Measurements from ENCODE around the gene AAK1. TPM values are rescaled to one million over a fixed set of nuclear protein-coding genes. Genes with fewer than 3 reads are reported as not detected.
A peak's percentile ranks its signal among the peaks of the same experiment; 100 is the strongest.

The AAK1 gene
- total RNA-seq, 1 experiment from 2014 or later: 46.8 TPM

DNA sequence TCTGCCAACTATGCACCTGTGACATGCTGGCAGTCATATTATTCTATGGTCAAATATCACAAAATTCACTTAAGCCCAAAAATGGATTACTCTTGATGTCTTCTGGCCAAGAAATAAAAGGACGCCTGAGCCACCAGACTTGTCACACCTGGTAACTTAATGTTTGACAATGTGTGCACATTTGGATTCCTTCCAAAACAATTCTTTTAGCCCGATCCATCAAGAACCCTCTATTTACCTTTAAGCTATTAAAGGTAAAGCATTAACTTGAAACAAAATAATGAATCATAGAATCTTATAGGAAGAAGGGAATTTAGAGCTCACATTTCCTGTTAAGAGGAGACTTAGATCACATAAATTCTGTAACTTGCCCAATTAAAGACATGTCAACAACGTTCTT, 159.8 kb downstream of the AAK1 start:
- intact Hi-C loops (cut with micrococcal nuclease): loop anchor here (5.0 to 10.0 kb wide), 2 partner anchors 41 to 99 kb away; partner anchors contain the start of gene GFPT1
- DNase-seq: peak; percentile 64

DNA sequence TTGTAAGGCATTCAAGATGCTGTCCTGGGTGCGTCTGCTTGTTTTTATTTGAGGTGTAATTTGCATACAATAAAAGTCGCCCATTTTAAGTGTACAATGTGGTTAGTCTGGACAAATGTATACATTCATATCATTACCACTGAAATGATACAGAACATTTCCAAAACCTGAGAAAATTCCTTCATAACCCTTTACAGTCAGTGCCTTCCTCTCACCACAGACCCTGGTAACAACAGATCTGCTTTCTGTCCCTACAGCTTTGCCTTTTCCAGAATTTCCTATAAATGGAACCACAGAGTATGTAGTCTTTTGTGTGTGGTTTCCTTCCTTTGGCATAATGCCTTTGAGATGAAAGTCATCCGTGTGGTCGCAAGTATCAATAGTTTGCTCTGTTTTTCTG, 160.5 kb downstream of the AAK1 start:
- peak; percentile 47; the same call in 1 of the 2 replicates for ATAC-seq
- Histone ChIP-seq H3F3A (ENCODE audit: low read length, unreplicated experiment) (no peaks in the 10 kb centered on the region), H3K9ac (ENCODE audit: low read length) (no peak overlapping the region), H2AFZ (ENCODE audit: low read length) (no peak overlapping the region), H4K20me1 (ENCODE audit: low read length) (no peaks in the 10 kb centered on the region), H3K4me3 (ENCODE audit: low read length) (no peak overlapping the region), H3K36me3 (ENCODE audit: low read depth, low read length) (no peaks in the 10 kb centered on the region), H3K9me2 (replicated peaks; ENCODE audit: low read length) (no peaks in the 10 kb centered on the region), H3K4me1 (ENCODE audit: insufficient read depth, low read length) (peaks cover 18% of the 10 kb centered on the region), H3K27ac (ENCODE audit: low read length) (peak overlapping the region; percentile 8; the same call in 1 of the 2 replicates), H3K9me3 (ENCODE audit: low read length) (no peaks in the 10 kb centered on the region), H3K27me3 (ENCODE audit: low read length) (no peaks in the 10 kb centered on the region), H3K79me2 (ENCODE audit: low read length) (no peaks in the 10 kb centered on the region), H3K4me2 (ENCODE audit: low read length) (peak overlapping the region; percentile 44; the same call in 1 of the 2 replicates)
- intact Hi-C loops (cut with micrococcal nuclease): loop anchor here (5.0 to 10.0 kb wide), 2 partner anchors 41 to 98 kb away; partner anchors contain the start of gene GFPT1
- ChIA-PET CTCF (interaction anchor here (0.6 kb wide), 1 partner anchor 110 kb away, joined by 4 read pairs; no protein-coding TSS in a partner anchor), POLR2A (ENCODE audit: unreplicated experiment) (no interaction called here)
- no TSS peak for BruUV-seq (replicated peaks)
- TF ChIP-seq, protein P1, sequence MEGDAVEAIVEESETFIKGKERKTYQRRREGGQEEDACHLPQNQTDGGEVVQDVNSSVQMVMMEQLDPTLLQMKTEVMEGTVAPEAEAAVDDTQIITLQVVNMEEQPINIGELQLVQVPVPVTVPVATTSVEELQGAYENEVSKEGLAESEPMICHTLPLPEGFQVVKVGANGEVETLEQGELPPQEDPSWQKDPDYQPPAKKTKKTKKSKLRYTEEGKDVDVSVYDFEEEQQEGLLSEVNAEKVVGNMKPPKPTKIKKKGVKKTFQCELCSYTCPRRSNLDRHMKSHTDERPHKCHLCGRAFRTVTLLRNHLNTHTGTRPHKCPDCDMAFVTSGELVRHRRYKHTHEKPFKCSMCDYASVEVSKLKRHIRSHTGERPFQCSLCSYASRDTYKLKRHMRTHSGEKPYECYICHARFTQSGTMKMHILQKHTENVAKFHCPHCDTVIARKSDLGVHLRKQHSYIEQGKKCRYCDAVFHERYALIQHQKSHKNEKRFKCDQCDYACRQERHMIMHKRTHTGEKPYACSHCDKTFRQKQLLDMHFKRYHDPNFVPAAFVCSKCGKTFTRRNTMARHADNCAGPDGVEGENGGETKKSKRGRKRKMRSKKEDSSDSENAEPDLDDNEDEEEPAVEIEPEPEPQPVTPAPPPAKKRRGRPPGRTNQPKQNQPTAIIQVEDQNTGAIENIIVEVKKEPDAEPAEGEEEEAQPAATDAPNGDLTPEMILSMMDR (conservative IDR thresholded peaks at IDR 0.05; ENCODE audit: low read depth, low read length): no peak
- TF ChIP-seq EZH2phosphoT487 (IDR thresholded peaks at IDR 0.05; ENCODE audit: borderline replicate concordance, low read length): no peak
- TF ChIP-seq EZH2 (IDR thresholded peaks at IDR 0.05; ENCODE audit: low read length, unreplicated experiment): no peak
- peak; percentile 41 for DNase-seq

More for the DNA sequence above, 159.8 kb downstream of the AAK1 start:
- Histone ChIP-seq H3K79me2 (ENCODE audit: low read length) (no peaks in the 10 kb centered on the region), H3K9me3 (ENCODE audit: low read length) (no peaks in the 10 kb centered on the region), H3K4me1 (ENCODE audit: insufficient read depth, low read length) (peaks cover 18% of the 10 kb centered on the region), H3K9ac (ENCODE audit: low read length) (no peak overlapping the region), H3F3A (ENCODE audit: low read length, unreplicated experiment) (no peaks in the 10 kb centered on the region), H3K4me2 (ENCODE audit: low read length) (peak overlapping the region; percentile 44), H3K4me3 (ENCODE audit: low read length) (no peak overlapping the region), H3K36me3 (ENCODE audit: low read depth, low read length) (no peaks in the 10 kb centered on the region), H3K27ac (ENCODE audit: low read length) (peak overlapping the region; percentile 10; the same call in 1 of the 2 replicates), H3K27me3 (ENCODE audit: low read length) (no peaks in the 10 kb centered on the region), H2AFZ (ENCODE audit: low read length) (no peak overlapping the region), H3K9me2 (replicated peaks; ENCODE audit: low read length) (no peaks in the 10 kb centered on the region), H4K20me1 (ENCODE audit: low read length) (no peaks in the 10 kb centered on the region)
- POLR2A ChIA-PET (ENCODE audit: unreplicated experiment): interaction anchor here (0.9 kb wide), 1 partner anchor 43 kb away, joined by 3 read pairs; no protein-coding TSS in a partner anchor
- CTCF ChIA-PET: interaction anchor here (1.0 kb wide), 1 partner anchor 47 kb away, joined by 4 read pairs; the partner anchor contains the start of gene NFU1
- TF ChIP-seq, protein P1 (conservative IDR thresholded peaks at IDR 0.05; ENCODE audit: low read depth, low read length): no peak
- TF ChIP-seq EZH2 (IDR thresholded peaks at IDR 0.05; ENCODE audit: low read length, unreplicated experiment) (no peak), EZH2phosphoT487 (IDR thresholded peaks at IDR 0.05; ENCODE audit: borderline replicate concordance, low read length) (no peak)
- BruUV-seq (replicated peaks): no TSS peak
- ATAC-seq: peak; percentile 84

DNA sequence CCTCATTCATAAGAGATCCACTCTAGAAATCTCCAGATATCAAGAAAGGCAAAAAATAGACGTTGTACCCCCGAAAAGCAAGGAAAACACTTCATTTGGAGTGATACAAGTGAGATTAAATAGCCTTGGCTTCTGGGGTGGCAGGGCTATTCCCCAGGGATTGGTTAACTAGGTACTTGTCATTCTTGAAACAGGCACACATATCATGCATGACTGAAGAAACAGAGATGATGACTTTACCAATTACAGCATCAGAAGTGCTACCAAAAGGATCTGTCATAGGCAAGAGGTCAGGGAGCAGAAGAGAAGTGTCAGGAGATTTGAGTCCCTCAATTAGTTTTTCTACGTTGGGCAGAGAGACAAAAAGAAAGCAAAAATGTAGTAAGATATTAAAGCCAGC, 161.1 kb downstream of the AAK1 start:
- no peak for DNase-seq
- intact Hi-C loops (cut with micrococcal nuclease): loop anchor here (5.0 to 10.0 kb wide), 2 partner anchors 40 to 98 kb away; partner anchors contain the start of gene GFPT1

More for the DNA sequence above, 161.1 kb downstream of the AAK1 start:
- no peak overlapping the region for H3K4me2 ChIP-seq (ENCODE audit: low read length)
- H3K4me3 ChIP-seq (ENCODE audit: low read length): no peak overlapping the region
- no peaks in the 10 kb centered on the region for H3K27me3 ChIP-seq (ENCODE audit: low read length)
- H3K9ac ChIP-seq (ENCODE audit: low read length): no peak overlapping the region
- no peak overlapping the region for H3K27ac ChIP-seq (ENCODE audit: low read length)
- no TSS peak for BruUV-seq (replicated peaks)
- TF ChIP-seq EZH2 (IDR thresholded peaks at IDR 0.05; ENCODE audit: low read length, unreplicated experiment): no peak
- TF ChIP-seq, protein P1 (conservative IDR thresholded peaks at IDR 0.05; ENCODE audit: low read depth, low read length): no peak
- no peak for TF ChIP-seq EZH2phosphoT487 (IDR thresholded peaks at IDR 0.05; ENCODE audit: borderline replicate concordance, low read length)
- no peaks in the 10 kb centered on the region for H3K9me3 ChIP-seq (ENCODE audit: low read length)
- CTCF ChIA-PET: no interaction called here
- no peak overlapping the region for H2AFZ ChIP-seq (ENCODE audit: low read length)
- H3K79me2 ChIP-seq (ENCODE audit: low read length): no peaks in the 10 kb centered on the region
- H3F3A ChIP-seq (ENCODE audit: low read length, unreplicated experiment): no peaks in the 10 kb centered on the region
- POLR2A ChIA-PET (ENCODE audit: unreplicated experiment): no interaction called here
- H3K36me3 ChIP-seq (ENCODE audit: low read depth, low read length): no peaks in the 10 kb centered on the region
- H3K9me2 ChIP-seq (replicated peaks; ENCODE audit: low read length): no peaks in the 10 kb centered on the region
- ATAC-seq: no peak
- no peaks in the 10 kb centered on the region for H4K20me1 ChIP-seq (ENCODE audit: low read length)
- H3K4me1 ChIP-seq (ENCODE audit: insufficient read depth, low read length): peaks cover 18% of the 10 kb centered on the region
